ENCODE measurements around the gene ACSF3.

DNA sequence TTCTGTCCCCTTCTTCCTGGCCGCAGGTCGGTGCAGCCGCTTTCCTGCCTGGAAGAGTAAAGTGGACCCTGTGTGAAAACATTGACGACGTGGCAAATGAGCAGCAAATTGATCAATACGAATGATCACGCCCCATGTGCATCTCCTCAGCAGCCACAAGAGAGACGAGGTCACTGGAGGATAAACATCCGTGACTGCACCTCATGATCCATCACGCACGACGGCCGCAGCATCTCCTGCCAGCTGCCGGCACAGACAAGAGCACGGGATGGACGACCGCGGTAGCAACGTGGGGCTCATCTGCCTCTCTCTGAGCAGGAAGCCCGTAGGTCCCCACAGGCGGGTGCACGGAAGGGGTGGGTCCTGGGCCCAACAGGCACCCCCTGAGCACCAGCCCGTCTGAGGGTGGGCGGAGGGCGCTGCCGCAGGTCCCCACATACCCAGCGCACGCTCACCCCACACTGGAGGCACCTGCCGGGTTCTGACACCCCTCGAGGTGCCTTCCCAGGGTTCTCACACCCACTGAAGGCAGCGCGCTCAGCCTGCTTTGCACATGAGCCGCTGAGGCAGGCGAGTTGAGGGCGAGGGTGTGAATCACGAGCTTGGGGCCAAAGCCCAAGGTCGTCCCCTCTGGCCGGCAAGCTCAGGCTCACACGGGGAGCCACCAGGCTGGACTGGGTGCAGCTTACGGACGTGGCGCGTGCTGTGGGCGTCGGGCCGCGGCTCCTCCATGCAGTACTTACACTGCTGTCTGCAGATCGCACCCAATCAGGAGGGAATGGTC lies 65.6 kb downstream of the ACSF3 start:
- TF ChIP-seq ZC3H10 (CRISPR knock-in tag; IDR thresholded peaks at IDR 0.05), result no peak
- TF ChIP-seq CSDC2 (CRISPR knock-in tag; IDR thresholded peaks at IDR 0.05), result no peak
- no peak for TF ChIP-seq RARB (CRISPR knock-in tag; IDR thresholded peaks at IDR 0.05)

All from SK-N-SH treated with all-trans-retinoic acid at 6 μM for 48 hours (cell line).